Adipocyte (in vitro differentiated cells): ENCODE data around the gene AOC3.

ENCODE experiments used
- DNase-seq: peaks from one replicate; pipeline ENCODE4 v3.0.0-alpha.2; 2015; ENCODE audit warnings: low read depth
- H3K27me3 ChIP-seq: replicated peaks from 2 replicates; pipeline ENCODE4 v1.7.0; 2013; ENCODE audit warnings: mild to moderate bottlenecking, low read length, moderate library complexity; ENCODE audit not compliant: control insufficient read depth, insufficient read depth
- H3K36me3 ChIP-seq: 2 replicates; pipeline ENCODE4 v1.7.0; 2013; ENCODE audit warnings: low read length, mild to moderate bottlenecking, moderate library complexity; ENCODE audit not compliant: control insufficient read depth, insufficient read depth, severe bottlenecking
- H3K4me1 ChIP-seq: 2 replicates; pipeline ENCODE4 v1.7.0; 2013; ENCODE audit warnings: mild to moderate bottlenecking, low read length, moderate library complexity; ENCODE audit not compliant: control insufficient read depth, insufficient read depth
- H3K4me3 ChIP-seq: 2 replicates; pipeline ENCODE4 v1.7.0; 2013; ENCODE audit warnings: mild to moderate bottlenecking, low read length, moderate library complexity
- H3K9ac ChIP-seq: 2 replicates; pipeline ENCODE4 v1.7.0; 2013; ENCODE audit warnings: mild to moderate bottlenecking, low read length, moderate library complexity
- H3K9me3 ChIP-seq: 2 replicates; pipeline ENCODE4 v1.7.0; 2013; ENCODE audit warnings: mild to moderate bottlenecking, low read length, moderate library complexity; ENCODE audit not compliant: control insufficient read depth

Gene AOC3

DNA sequence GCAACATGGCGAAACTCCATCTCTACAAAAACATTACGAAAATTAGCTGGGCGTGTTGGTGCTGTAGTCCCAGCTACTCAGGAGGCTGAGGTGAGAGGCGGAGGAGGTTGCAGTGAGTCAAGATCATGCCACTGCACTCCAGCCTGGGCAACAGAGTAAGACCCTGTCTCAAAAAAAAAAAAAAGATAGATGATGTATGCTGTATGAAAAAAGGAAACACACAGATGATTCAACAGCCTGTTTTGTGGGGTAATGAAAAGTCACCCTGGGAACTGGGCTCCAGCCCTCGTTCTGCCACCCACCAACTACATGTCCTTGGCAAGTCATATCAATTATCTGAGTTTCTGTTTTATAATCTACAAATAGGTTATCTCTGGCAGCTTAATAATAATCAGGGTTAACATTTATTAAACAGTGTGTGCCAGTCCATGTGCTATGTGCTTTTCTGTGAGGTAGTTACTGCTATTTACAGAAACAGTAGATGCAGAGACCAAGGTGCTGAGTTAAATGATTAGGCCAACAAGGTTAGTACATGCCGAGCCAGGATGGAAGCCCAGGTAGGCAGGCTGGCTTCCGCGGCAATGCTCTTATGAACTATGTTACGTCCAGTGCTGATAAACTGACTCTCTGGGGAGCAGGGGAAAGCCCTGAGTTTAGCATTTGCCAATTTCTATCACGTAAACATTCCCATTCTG, 50.7 kb downstream of the AOC3 start:
- peaks cover 6% of the 10 kb centered on the region for H3K4me1 ChIP-seq
- no peak overlapping the region for H3K4me3 ChIP-seq
- no peak overlapping the region for H3K9ac ChIP-seq
- H3K27me3 ChIP-seq = peaks cover 10% of the 10 kb centered on the region
- H3K9me3 ChIP-seq = no peaks in the 10 kb centered on the region
- H3K36me3 ChIP-seq = no peaks in the 10 kb centered on the region
- no peak for DNase-seq

- peaks cover 12% of the 10 kb centered on the region for H3K27me3 ChIP-seq
- no peak overlapping the region for H3K9ac ChIP-seq
- no peaks in the 10 kb centered on the region for H3K36me3 ChIP-seq
- no peak for DNase-seq
- no peak overlapping the region for H3K4me3 ChIP-seq
- H3K9me3 ChIP-seq = no peaks in the 10 kb centered on the region
- H3K4me1 ChIP-seq = peaks cover 6% of the 10 kb centered on the region
Measured at GRCh38 chr17:42904110-42904469, 53.1 kb downstream of the AOC3 start.

- H3K4me1 ChIP-seq = peaks cover 10% of the 10 kb centered on the region
Measured at GRCh38 chr17:42906772-42907446, 55.9 kb downstream of the AOC3 start.

More at GRCh38 chr17:42906772-42907446, 55.9 kb downstream of the AOC3 start:
- Histone ChIP-seq H3K9me3 (no peaks in the 10 kb centered on the region), H3K9ac (no peak overlapping the region), H3K27me3 (peaks cover 25% of the 10 kb centered on the region), H3K36me3 (no peaks in the 10 kb centered on the region), H3K4me3 (no peak overlapping the region)
- no peak for DNase-seq
